Prostate gland (tissue), 2 donors: ENCODE results near the gene NFASC. TPM values are rescaled to one million over a fixed set of nuclear protein-coding genes. Genes with fewer than 3 reads are reported as not detected.

Source experiments
- DNase-seq: peaks from one replicate; pipeline ENCODE4 v3.0.0-alpha.2; 2019; ENCODE audit warnings: low spot score
- H3K27ac ChIP-seq, 2 donors: fragments of 200-600 bp; sonication (generic); 2 replicates each; pipeline ENCODE4 v1.5.1; 2017 to 2019
- H3K27me3 ChIP-seq: fragments of 200-600 bp; sonication (generic); replicated peaks from 2 replicates; pipeline ENCODE4 v1.5.1; 2019; ENCODE audit not compliant: insufficient read depth
- H3K36me3 ChIP-seq, 2 donors: fragments of 200-600 bp; sonication (generic); 1 replicate in 1 of 2; 2 replicates in 1 of 2; pipeline versions ENCODE4 v1.5.1 to v1.8.1; 2017 to 2019
- H3K4me1 ChIP-seq: fragments of 200-600 bp; sonication (generic); replicated peaks from 2 replicates; pipeline ENCODE4 v1.5.1; 2019
- H3K4me3 ChIP-seq, 2 donors: fragments of 200-600 bp; sonication (generic); 2 replicates each; pipeline ENCODE4 v1.5.1; 2017 to 2019
- H3K9me3 ChIP-seq: fragments of 200-600 bp; sonication (generic); 2 replicates; pipeline ENCODE4 v1.5.1; 2017
- CTCF ChIP-seq, 4 experiments: fragments of 200-600 bp in 2 of 4; fragments of 450-650 bp in 2 of 4; sonication (generic) in 2 of 4; IDR thresholded peaks; 1 replicate in 3 of 4; 2 replicates in 1 of 4; pipeline ENCODE4 v1.5.1; 2016 to 2019; ENCODE audit warnings: antibody characterized with exemption in 4 of 4, mild to moderate bottlenecking in 2 of 4, moderate library complexity in 2 of 4
- POLR2A ChIP-seq: fragments of 450-650 bp; IDR thresholded peaks from one replicate; pipeline ENCODE4 v1.6.1; 2016; ENCODE audit warnings: antibody characterized with exemption, mild to moderate bottlenecking
- POLR2AphosphoS5 ChIP-seq: sonication (generic); formaldehyde crosslinking; IDR thresholded peaks from one replicate; pipeline ENCODE4 v1.6.1; 2017; ENCODE audit warnings: antibody characterized with exemption
- WGBS: methylation state at CpG from one replicate; pipeline ENCODE4 v1.1.5; 2018; 5-methylcytosine and 5-hydroxymethylcytosine counted together
- intact Hi-C: fragments of 100-400 bp; cut with DNase I; formaldehyde crosslinking; loops from one replicate; pipeline ENCODE4 v1.14.2; 2022
- total RNA-seq, 2 donors: library from RNA; depleted of rRNA; stranded (reverse); fragments of >200 nt; gene quantifications; one replicate each; pipeline ENCODE4 v1.1.0, GENCODE V29; 2016

The NFASC gene
- total RNA-seq, 2 donors from 2014 or later = 3.7 to 13.2 TPM

DNA sequence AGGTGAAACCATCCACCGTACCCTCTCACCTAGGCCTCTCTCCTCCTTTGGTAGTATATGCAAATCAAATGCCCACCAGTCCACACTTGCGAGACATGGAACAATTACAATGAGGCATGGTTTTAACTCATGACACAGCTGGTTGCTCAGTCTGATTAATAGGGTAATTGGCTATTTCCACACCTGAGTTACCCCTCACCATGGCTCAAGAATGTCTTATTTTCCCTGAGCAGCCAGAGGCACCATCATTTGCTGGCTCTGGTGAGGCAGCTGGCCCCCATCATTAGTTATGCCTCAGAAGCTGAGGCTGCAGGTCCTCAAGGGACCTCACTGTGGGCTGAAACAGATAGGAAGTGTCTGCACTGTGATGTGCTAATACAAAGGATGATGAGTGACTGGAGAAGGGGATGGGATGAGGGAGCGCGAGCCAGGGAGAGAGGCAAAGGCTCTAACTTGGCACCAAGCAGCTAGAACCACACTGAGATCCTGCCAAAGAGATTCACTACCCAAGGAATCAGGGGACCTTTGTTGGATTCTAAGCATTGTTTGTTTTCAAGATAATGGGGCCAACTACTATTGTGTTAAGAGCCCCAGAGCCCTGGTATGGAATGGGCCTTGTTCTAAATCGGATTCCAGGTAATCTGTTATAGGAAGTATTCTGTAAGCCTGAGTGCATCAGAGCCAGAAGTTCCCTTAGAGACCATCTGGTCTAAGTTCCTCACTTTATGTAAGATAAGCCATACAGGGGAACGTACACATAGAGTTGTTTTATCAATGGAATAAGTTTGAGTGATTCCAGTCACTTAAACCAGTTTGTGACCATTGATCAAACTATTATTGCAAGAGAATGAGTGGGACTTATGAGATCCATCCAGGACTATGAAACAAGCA is 92.3 kb downstream of the NFASC start:
- Histone ChIP-seq H3K4me3 (no peak overlapping the region), H3K27me3 (no peaks in the 10 kb centered on the region), H3K4me1 (no peaks in the 10 kb centered on the region), H3K27ac (no peak overlapping the region), H3K9me3 (no peaks in the 10 kb centered on the region), H3K36me3 (no peaks in the 10 kb centered on the region)
- intact Hi-C loops = no loop called here
- no peak for DNase-seq
- TF ChIP-seq POLR2A (no peak), CTCF (IDR thresholded peaks at IDR 0.05) (no peak), POLR2AphosphoS5 (no peak)
- WGBS = 82% methylated on average over 6 of the region's 6 CpGs

DNA sequence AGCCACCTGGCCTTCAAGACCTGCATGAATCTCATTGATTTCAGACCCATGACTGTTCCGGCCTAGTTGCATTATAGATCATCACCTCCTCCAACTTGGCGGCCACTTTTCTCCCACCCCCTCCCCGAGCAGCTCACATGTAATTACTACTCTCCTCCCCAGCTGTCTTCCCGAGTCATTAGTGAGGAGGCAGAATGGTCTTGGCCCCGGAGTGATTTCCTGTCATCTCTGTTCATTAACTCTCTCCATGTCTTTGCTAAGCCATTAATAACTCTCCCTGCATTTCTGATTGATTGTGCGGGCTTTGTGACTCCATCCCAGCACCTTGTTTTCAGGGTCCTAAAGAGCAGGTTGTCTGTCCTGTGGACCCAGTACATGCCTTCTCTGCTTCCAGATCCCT is 96.8 kb downstream of the NFASC start:
- Histone ChIP-seq H3K4me3 (no peak overlapping the region), H3K27me3 (no peaks in the 10 kb centered on the region), H3K9me3 (no peaks in the 10 kb centered on the region), H3K4me1 (no peaks in the 10 kb centered on the region), H3K27ac (no peak overlapping the region), H3K36me3 (no peaks in the 10 kb centered on the region)
- intact Hi-C loops = no loop called here
- TF ChIP-seq CTCF (IDR thresholded peaks at IDR 0.05) = no peak
- no peak for TF ChIP-seq POLR2AphosphoS5
- TF ChIP-seq POLR2A = no peak
- WGBS = 56% methylated on average over 6 of the region's 6 CpGs
- DNase-seq = no peak

- H3K36me3 ChIP-seq = no peaks in the 10 kb centered on the region
- no peaks in the 10 kb centered on the region for H3K9me3 ChIP-seq
- no peaks in the 10 kb centered on the region for H3K27me3 ChIP-seq
- H3K4me1 ChIP-seq = no peaks in the 10 kb centered on the region
- intact Hi-C loops = no loop called here
- TF ChIP-seq POLR2AphosphoS5 = no peak
- no peak for TF ChIP-seq POLR2A
- TF ChIP-seq CTCF (IDR thresholded peaks at IDR 0.05) = no peak
- no peak overlapping the region for H3K27ac ChIP-seq
- no peak for DNase-seq
- no peak overlapping the region for H3K4me3 ChIP-seq
- 90% methylated on average over 10 of the region's 10 CpGs for WGBS
These were observed 97.5 kb downstream of the NFASC start for GRCh38 chr1:204968135-204968534.

- no peaks in the 10 kb centered on the region for H3K36me3 ChIP-seq
- intact Hi-C loops = no loop called here
These were observed 98.3 kb downstream of the NFASC start for GRCh38 chr1:204968951-204969350.

More at GRCh38 chr1:204968951-204969350, 98.3 kb downstream of the NFASC start:
- Histone ChIP-seq H3K9me3 (no peaks in the 10 kb centered on the region), H3K4me1 (no peaks in the 10 kb centered on the region), H3K4me3 (peak overlapping the region in 1 of 2 donors; percentile 8), H3K27ac (no peak overlapping the region), H3K27me3 (no peaks in the 10 kb centered on the region)
- TF ChIP-seq CTCF (IDR thresholded peaks at IDR 0.05) (no peak), POLR2AphosphoS5 (no peak), POLR2A (no peak)
- no peak for DNase-seq
- WGBS = 46% methylated on average over 16 of the region's 16 CpGs
